Fibroblast of pulmonary artery (primary cell): ENCODE data around the gene SIN3B.

Experiments used
- DNase-seq: peaks from one replicate; pipeline ENCODE4 v3.0.0-alpha.2; 2010; ENCODE audit warnings: low read depth
- H3K4me3 ChIP-seq: replicated peaks from 2 replicates; pipeline ENCODE4 v1.5.1; 2011; ENCODE audit warnings: low read depth, mild to moderate bottlenecking, control low read depth, low read length, moderate library complexity
- CTCF ChIP-seq: IDR thresholded peaks from 2 replicates; pipeline ENCODE4 v1.5.1; 2011; ENCODE audit warnings: mild to moderate bottlenecking, control low read depth, low read length, inconsistent platforms; ENCODE audit errors: missing control alignments

SIN3B gene

GRCh38 chr19:16919496-16919895 is 90.3 kb downstream of the SIN3B start:
- H3K4me3 ChIP-seq: no peak overlapping the region
- no peak for TF ChIP-seq CTCF

GRCh38 chr19:16920816-16921529 is 91.8 kb downstream of the SIN3B start:
- TF ChIP-seq CTCF: no peak
- H3K4me3 ChIP-seq: no peak overlapping the region
- peak; percentile 81 for DNase-seq

More at GRCh38 chr19:16919496-16919895, 90.3 kb downstream of the SIN3B start:
- no peak for DNase-seq

GRCh38 chr19:16921766-16922591 is 92.8 kb downstream of the SIN3B start:
- H3K4me3 ChIP-seq: no peak overlapping the region
- no peak for DNase-seq
- no peak for TF ChIP-seq CTCF

GRCh38 chr19:16922592-16922934 is 93.4 kb downstream of the SIN3B start:
- TF ChIP-seq CTCF: no peak
- no peak overlapping the region for H3K4me3 ChIP-seq
- no peak for DNase-seq

- TF ChIP-seq CTCF: no peak
- no peak overlapping the region for H3K4me3 ChIP-seq
- DNase-seq: no peak
Observed at GRCh38 chr19:16922949-16923348, 93.8 kb downstream of the SIN3B start.

GRCh38 chr19:16927883-16928282 is 98.7 kb downstream of the SIN3B start:
- no peak for DNase-seq
- no peak overlapping the region for H3K4me3 ChIP-seq
- no peak for TF ChIP-seq CTCF
